RWPE2 (cell line): ENCODE data around the gene LMTK3.
"Not testable (repeated sequence)": the region's sequence is repeated elsewhere in the genome, so short reads cannot be mapped to it uniquely, and the experiment has no call there.

Experiments used
- ATAC-seq: fragments of 200-7000 bp; cut with Tn5 transposase; 3 replicates; pipeline ENCODE4 v1.9.1; 2021; ENCODE audit warnings: low read depth
- DNase-seq: peaks from one replicate; pipeline ENCODE4 v3.0.0-alpha.2; 2020; ENCODE audit warnings: low spot score
- H3K27ac ChIP-seq: fragments of 450-650 bp; 2 replicates; pipeline ENCODE4 v1.5.1; 2017; ENCODE audit warnings: mild to moderate bottlenecking; ENCODE audit not compliant: poor library complexity, severe bottlenecking
- H3K27me3 ChIP-seq: fragments of 250-450 bp; sonication (Bioruptor Pico); 2 replicates; pipeline ENCODE4 v1.5.1; 2021; ENCODE audit warnings: mild to moderate bottlenecking, moderate library complexity; ENCODE audit not compliant: insufficient read depth, poor library complexity, severe bottlenecking
- H3K36me3 ChIP-seq: fragments of 250-450 bp; sonication (Bioruptor Pico); 2 replicates; pipeline ENCODE4 v1.5.1; 2020; ENCODE audit warnings: low read depth, mild to moderate bottlenecking, moderate library complexity
- H3K4me1 ChIP-seq: fragments of 250-450 bp; sonication (Bioruptor Pico); 2 replicates; pipeline ENCODE4 v1.5.1; 2021; ENCODE audit warnings: mild to moderate bottlenecking, moderate library complexity; ENCODE audit not compliant: insufficient read depth, poor library complexity, severe bottlenecking
- H3K4me3 ChIP-seq: fragments of 250-450 bp; sonication (Bioruptor Pico); 2 replicates; pipeline ENCODE4 v1.5.1; 2021; ENCODE audit warnings: mild to moderate bottlenecking, moderate library complexity; ENCODE audit not compliant: severe bottlenecking
- H3K9me3 ChIP-seq: fragments of 250-450 bp; sonication (Bioruptor Pico); 2 replicates; pipeline ENCODE4 v1.5.1; 2021; ENCODE audit warnings: mild to moderate bottlenecking, moderate library complexity; ENCODE audit not compliant: severe bottlenecking
- CTCF ChIP-seq: fragments of 450-650 bp; IDR thresholded peaks from one replicate; pipeline ENCODE4 v1.5.1; 2017; ENCODE audit warnings: mild to moderate bottlenecking, moderate library complexity; ENCODE audit not compliant: poor library complexity, severe bottlenecking

LMTK3 gene

GRCh38 chr19:48487948-48488347 lies 23.7 kb downstream of the LMTK3 start:
- peaks cover 27% of the 10 kb centered on the region for H3K4me1 ChIP-seq
- ATAC-seq = peak; percentile 63
- no peaks in the 10 kb centered on the region for H3K36me3 ChIP-seq
- no peaks in the 10 kb centered on the region for H3K9me3 ChIP-seq
- DNase-seq = peak; percentile 90
- no peaks in the 10 kb centered on the region for H3K27me3 ChIP-seq
- H3K4me3 ChIP-seq = no peak overlapping the region
- H3K27ac ChIP-seq = peak overlapping the region; percentile 89
- no peak for TF ChIP-seq CTCF

GRCh38 chr19:48487544-48487943 lies 24.1 kb downstream of the LMTK3 start:
- DNase-seq = no peak
- no peak overlapping the region for H3K4me3 ChIP-seq

GRCh38 chr19:48486706-48487105 lies 24.9 kb downstream of the LMTK3 start:
- H3K4me3 ChIP-seq, H3K9me3 ChIP-seq, ATAC-seq, H3K27me3 ChIP-seq, DNase-seq, H3K36me3 ChIP-seq: not testable (repeated sequence)
- Histone ChIP-seq H3K27ac (peak overlapping the region; percentile 89), H3K4me1 (peaks cover 27% of the 10 kb centered on the region)

More at GRCh38 chr19:48487544-48487943, 24.1 kb downstream of the LMTK3 start:
- ATAC-seq = no peak; the same call in 2 of the 3 replicates
- no peak for TF ChIP-seq CTCF
- H3K36me3 ChIP-seq = no peaks in the 10 kb centered on the region
- H3K4me1 ChIP-seq = peaks cover 27% of the 10 kb centered on the region
- H3K27ac ChIP-seq = peak overlapping the region; percentile 89
- no peaks in the 10 kb centered on the region for H3K27me3 ChIP-seq
- no peaks in the 10 kb centered on the region for H3K9me3 ChIP-seq

GRCh38 chr19:48484931-48485612 lies 26.6 kb downstream of the LMTK3 start:
- Histone ChIP-seq H3K27ac (no peak overlapping the region), H3K4me1 (peaks cover 27% of the 10 kb centered on the region), H3K36me3 (no peaks in the 10 kb centered on the region), H3K4me3 (no peak overlapping the region), H3K27me3 (no peaks in the 10 kb centered on the region), H3K9me3 (no peaks in the 10 kb centered on the region)
- ATAC-seq (no peak), DNase-seq (peak; percentile 66)
- no peak for TF ChIP-seq CTCF

GRCh38 chr19:48484247-48484893 lies 27.3 kb downstream of the LMTK3 start:
- Histone ChIP-seq H3K27ac (no peak overlapping the region), H3K36me3 (peaks cover 1% of the 10 kb centered on the region)

More at GRCh38 chr19:48484247-48484893, 27.3 kb downstream of the LMTK3 start:
- ATAC-seq (no peak), DNase-seq (no peak)
- Histone ChIP-seq H3K27me3 (no peaks in the 10 kb centered on the region), H3K4me1 (peaks cover 27% of the 10 kb centered on the region), H3K4me3 (no peak overlapping the region), H3K9me3 (no peaks in the 10 kb centered on the region)
- no peak for TF ChIP-seq CTCF
